Retina (tissue), 1 donor: Measurements from ENCODE around the gene MAML2.

ENCODE experiments used
- DNase-seq: peaks from one replicate; pipeline ENCODE4 v3.0.0-alpha.2; 2016

MAML2 gene

DNA sequence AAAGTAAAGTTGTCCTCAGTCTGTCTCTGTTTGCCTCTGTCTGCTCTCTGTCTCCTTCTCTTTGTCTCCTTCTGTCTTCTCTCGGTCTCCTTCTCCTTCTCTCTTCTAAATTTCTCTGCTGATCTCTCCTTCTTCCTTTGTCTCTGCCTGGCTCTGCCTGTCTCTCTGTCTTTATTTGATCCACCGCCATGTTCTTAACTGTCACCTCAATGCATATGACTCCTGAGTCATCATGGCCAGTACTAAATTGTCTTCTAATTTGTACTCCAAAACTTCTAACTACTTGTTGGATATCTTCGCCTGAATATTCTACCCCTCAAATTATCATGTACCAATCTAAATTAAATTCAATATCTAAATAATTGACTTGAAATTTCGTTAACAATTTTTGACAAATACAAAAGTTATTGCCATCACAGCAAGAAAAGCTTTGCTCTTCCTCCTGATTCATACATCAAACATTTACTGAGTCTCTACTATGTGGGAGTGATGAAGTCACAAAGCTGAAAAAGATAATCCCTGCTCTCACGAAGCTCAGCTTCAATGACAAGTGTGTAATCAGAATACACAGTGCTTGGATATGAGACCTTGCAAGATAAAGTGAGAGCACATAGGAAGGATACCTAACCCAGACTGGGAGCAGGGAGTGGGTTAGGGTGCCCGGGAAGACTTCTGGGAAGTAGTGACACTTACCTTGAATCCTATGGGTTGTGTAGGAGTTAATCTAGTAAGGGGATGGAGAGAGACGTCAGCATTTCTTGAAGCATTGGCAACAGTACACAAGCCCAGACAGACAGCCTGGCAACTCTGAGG is 193.0 kb downstream of the MAML2 start:
- no peak for DNase-seq

DNA sequence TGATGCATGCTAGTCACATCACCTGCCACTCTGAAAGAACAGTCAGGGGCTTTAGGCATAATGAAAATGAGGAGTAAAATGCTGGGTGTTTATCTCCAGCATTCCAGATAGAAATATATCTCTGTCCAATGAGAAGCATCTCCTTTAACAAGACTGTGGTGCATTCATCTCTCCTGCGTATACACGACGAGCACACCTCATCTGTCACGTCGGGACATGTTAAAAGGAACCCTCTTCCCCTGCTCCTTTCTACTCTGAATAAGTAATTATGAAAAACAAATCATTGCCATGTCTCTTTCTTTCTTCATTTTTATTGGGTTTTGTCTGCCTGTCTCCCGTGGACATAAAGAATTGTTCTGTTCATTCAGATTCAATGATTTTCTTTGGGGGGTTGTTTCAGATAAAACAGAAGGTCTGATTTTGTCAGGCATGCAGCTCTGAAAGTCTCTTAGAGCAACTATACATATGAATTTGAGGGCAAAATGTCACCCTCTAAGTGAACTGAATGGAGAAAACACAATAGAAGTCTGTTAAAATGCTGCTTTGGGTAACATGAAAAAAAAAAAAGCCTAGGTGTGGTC is 195.0 kb downstream of the MAML2 start:
- DNase-seq = no peak

DNA sequence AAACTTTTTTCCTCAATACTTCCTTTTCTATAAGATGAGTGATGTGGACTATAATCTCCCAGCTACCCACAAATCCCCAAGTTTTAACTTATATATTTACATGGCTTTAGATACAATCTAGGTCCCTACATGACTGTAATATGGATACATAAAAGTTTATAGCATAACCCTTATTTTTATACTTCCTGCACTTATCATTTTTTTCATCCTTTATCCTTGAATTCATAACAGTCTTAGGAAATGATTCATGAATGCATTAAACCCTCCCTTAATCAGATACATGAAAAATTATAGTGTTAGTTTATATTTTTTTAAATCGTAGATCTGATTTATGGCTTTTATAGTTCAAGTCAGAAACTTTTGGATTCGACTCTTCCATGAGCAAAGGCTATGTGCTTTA is 195.8 kb downstream of the MAML2 start:
- no peak for DNase-seq

DNA sequence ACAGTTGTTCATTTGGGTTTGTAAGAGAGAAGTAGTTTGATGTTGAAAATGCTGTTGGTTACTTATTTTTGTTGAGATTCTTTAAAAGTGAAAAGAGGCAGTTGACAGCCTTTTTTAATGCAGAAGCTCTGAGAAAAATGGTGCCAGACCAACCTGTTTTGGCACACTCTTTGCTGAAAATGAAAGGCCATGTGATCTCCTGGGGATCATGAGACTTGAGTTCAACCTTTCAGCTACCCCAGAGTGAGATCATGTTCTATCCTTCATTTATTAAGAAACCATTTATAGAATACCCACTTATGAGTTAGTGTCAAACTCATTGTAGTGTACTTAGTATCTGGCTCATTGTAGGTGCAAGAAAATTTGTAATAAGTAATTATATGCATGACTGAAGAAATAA is 196.2 kb downstream of the MAML2 start:
- no peak for DNase-seq

DNA sequence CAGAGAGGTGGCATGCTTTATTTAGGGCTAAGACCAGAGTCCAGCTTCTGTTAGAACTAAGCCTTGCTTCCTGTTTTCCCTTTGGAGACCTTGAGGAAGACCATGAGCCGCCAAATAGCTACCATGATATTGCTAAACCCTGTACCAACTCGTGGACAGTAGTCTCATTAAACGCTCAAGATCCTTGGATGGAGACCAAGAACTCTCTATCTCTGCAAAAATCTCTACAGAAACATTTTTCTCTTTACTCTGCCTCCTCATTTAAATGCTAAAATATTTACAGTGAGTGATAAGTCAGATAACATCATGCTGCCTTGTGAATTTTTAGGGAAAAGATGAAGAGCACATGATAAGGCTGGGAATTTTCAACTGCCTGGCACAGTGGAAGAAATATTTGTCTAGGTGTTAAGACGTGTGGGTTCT is 197.8 kb downstream of the MAML2 start:
- no peak for DNase-seq

DNA sequence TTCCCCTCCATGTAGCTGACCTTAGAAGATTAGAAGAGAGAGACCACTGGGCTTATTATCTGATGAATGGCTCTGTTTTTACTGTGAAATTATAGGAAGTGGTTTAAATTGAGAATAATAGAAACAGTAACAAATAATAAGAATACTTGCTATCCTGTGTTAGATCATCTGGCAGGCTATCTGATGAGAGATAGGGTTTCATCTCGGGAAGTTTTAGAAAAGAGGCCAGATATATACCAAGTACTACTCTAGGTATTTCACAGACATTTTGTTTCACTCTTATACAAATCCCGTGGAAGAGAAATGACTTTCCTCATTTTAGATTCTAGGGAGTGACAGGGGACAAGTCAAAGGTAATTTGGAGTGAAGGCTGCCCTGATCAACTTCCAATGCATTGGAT is 198.4 kb downstream of the MAML2 start:
- DNase-seq = no peak

DNA sequence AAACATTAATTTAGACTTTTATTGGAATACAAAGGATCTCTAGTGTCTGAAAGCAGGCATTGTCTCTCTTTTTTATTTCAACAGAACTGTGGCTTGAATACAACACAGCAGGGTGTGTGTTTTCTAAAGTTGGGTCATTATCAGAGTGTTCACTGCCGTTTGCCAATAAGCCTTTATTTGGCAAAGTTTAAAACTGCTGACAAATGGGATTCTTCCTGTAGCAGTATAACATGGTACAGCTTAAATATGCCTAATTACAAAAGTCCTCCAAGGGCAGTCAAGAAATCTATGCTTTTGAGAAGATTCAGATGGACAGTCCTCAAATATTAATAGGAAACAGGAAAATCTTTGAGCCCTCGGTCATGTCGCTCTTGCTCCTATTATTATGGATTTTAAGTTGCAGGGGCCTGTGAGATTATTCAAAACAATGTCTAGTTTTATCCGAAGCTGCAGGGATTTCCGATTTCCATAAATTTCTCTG is 199.9 kb downstream of the MAML2 start:
- no peak for DNase-seq

DNA sequence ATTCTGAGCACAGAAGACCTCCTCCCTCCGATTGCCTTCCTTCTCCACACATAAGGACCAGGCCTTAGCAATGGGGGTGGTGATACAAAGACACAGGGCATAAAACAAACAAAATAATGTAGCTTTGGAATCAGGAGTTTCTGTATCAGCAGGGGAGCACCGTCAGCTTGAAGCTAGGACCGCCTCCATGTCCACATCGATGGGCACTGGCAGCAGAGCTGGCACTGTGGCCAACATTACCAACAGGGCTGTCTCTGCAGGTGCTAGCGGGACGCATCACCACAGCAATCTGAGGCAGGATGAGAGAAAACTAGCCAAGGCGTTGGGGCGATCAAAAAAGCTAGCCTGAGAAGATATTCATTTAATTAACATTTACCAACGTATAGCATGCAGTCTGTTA is 201.4 kb downstream of the MAML2 start:
- no peak for DNase-seq

DNA sequence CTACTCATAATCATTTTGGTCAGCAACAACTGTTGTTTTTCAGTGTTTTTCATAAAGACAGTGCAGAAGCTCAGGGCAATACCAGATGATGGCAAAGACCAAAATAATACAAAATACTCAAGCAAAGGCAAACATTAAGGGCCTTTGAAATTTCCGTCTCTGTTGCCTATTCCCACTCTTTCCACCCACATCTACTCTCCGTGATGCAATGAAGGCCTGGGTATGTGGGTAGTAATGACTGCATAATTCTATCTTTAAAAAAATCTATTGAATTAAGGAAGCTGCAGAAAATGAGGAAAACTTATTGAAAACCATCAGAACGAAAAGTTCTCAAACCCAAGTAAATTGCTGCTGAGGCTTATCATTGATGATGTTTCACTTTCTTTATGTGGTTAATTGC is 203.3 kb downstream of the MAML2 start:
- DNase-seq = no peak

DNA sequence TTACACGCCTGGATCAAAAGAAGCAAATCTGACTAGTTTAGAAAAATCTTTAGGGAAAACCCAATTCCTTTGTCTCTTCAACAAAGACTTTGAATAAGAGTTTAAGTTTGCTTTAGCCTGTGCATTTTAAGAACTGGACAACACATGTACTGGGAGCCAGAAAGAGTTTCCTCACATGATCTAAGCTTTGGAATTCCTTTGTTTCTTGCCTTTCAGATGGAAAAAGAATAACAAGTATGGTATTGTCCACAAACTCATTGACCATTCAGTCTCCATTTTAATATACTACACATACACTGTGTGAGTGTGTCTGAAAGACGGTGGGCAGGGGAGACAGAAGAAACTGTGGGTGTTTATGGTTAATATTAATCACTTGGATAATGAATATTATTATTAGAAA is 205.6 kb downstream of the MAML2 start:
- DNase-seq = no peak

DNA sequence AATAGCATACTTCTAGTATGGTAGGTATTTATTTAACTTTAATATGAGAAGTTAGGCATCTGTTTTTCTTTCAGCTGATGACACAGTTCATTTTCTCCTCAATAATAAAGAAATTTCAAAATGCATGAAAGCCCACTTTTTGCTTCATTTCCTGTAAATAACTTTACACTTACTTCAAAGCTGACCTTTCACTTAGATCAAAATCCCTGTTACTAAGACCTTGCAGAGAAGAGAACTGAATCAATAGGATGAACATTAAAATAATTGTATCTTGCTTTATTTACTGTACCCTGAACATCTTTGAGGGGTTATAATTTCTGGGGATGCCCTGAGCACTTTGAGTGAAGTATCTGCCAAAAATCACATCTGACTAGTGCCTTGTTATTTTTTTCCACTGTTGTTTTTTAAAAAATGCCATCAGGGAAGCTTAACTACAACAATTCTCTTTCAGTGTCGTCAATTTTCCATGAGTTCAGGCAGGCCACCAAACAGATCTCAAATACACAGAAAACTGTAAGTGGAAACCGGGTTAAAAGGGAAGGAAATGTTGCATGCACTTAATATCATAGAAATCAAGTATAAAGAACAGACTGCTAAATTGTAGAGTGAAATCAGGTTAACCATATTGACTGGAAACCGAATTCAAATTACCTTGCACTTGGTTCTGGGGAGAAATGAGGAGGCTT is 206.2 kb downstream of the MAML2 start:
- no peak for DNase-seq

DNA sequence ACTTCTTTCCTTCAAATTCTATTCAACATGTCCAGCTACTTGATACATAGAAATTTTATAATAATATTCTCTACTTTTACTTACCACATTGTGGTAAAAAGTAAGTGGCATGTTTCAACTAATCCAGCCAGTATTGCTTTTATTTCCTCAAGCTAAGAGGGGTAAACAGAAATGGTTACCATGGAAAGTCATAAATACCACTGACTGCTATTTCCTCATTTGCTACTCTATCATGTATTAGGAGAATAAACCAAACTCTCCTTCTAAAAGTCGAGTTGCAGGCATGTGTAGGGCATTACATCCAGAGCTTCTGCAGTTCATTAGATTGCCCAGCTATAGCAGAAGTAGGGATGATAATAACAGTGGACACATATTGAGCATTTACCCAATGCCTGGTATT is 208.4 kb downstream of the MAML2 start:
- no peak for DNase-seq

DNA sequence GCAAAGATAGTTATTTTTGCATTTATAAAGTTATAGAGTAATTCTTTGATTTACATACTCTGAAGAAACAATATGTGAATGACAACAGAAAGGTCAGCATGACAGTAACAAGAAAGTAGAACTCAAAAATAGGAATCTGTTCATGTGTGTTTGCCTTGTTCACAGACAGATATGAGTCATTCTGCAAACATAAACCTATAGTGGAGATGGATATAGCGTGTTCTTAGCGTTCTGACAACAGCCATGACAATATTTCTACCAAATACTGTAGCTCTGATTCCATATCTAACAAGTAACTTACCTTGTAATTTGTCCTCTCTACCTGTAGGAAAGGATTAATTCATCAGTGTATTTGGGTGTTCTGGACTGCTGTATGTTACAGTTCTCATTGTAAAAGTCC is 210.6 kb downstream of the MAML2 start:
- DNase-seq = no peak

DNA sequence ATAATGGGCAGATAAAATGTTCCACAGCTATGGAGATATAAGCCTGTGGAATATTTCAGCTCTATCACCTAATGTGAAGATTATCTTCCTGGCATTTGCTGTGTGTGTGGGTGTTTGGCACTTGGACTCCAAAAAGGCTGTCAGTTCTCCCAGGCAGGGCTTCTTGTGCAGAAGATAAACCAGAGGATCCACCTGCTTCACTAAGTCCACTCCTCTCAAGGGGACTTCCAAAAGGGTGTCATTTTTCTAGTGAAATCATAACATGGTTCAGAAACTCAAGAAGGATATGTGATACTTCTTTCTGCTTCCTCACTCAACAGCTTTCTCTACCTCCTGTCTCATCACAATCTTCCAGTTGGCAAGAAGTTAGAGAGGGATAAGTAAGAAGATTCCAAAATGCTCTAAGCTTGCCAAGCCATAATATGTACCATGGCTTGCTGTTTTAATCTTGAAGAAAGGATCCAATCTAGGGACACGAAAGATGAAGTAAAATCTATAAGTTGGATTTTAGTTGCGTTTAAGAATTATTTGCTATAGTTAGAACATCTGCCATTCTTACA is 212.9 kb downstream of the MAML2 start:
- no peak for DNase-seq

DNA sequence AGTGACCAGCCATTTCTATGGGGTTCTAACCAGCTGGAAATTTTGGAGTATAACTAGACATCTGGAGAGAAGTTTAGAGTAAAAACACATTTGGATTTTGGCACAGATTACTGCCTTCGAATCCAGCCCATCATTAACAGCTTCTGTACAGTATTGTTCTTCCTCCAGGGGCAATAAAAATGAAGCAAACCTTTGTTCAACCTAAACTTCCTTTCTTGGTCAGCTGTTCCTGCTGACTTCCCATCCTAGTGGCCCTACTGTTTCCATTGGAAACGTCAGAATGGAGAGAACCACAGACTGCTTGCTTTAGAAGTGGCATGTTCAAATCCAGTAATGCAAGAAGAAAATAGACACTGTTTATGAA is 215.4 kb downstream of the MAML2 start:
- no peak for DNase-seq

DNA sequence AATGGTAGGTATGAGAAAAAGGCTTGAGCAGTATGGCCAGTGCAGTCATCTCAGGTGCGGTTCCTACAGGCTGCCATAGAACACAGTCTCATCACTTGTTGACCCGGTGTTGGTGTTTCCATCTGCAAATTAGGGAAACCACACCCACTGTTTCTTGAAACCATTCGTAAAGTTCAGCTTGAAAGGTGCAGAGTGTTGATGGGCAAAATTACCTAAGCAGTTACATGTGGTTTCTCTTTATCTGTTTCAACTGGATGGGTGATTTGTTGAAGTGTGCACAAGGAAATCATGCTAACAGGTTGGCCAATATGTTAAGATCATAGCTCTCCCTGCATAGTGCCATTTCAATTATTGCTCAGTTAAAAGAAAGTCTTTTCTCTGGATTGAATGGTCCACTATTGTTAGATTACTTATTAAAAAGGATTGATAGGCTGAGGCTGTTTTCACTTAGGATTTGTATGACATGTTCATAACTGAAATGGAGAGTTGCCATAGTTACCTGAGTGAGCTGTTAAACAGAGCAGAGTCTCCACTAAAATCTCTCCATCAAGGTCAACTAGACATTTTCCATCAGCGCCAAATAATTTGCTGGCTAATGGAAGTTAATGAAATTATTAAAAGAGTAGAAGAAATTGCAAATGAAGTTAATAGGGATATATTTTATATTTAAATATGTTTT is 215.9 kb downstream of the MAML2 start:
- DNase-seq = no peak

DNA sequence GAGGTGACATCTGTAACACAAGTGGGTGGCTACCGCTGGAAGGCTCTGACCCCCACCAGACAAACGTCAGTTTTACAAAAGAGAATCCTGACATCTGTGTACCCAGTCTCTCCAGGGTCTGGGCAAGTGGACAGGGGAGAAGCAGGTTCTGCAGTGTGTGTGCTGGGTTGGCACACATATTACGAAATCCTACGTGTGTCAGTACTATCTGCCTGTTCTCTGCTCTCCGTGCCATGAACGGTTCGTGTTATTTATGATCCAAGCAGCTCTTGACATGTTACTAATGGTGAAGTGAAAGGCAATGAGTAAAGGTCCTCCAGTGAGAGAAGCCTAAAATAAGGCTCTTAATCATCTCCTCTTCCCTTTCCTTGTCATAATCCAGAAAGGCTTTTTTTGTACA is 217.6 kb downstream of the MAML2 start:
- no peak for DNase-seq

DNA sequence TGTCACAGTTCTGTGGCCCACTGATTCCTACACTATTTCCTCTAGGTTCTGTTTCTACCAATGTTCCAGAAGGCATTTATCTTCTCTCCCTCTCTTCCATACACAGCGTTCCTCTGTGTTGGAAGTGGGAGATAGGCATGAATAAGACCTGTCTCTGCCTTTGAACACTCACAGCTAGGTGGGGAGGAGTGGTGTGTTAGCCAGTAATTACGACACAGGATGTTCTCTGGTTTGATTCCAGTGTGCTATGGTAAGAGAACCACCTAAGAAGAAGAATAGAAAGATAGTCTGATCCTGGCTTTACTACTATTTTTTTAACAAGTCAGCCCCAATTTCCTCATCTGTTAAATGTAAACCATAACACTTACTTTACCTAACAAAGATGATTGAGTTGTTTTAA is 218.8 kb downstream of the MAML2 start:
- DNase-seq = no peak

DNA sequence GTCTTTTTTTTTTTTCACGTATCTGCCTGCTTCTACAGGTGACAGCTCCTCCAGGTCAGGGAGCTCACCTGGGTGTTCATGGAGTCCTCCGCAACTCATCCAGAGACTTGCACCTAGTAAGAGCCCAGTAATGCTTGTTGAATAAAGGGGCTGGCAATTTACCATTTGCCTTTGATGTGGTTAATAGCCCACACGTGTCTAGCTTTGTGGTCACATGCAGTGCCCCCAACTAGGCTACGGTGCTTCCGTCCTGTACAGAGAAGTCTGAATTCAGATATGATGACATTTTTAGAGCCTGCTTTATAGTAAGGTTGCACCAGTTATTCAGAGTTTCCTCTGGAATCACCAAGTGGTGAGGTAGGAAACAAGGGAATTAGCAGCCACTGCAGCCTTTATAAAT is 219.7 kb downstream of the MAML2 start:
- DNase-seq = no peak

DNA sequence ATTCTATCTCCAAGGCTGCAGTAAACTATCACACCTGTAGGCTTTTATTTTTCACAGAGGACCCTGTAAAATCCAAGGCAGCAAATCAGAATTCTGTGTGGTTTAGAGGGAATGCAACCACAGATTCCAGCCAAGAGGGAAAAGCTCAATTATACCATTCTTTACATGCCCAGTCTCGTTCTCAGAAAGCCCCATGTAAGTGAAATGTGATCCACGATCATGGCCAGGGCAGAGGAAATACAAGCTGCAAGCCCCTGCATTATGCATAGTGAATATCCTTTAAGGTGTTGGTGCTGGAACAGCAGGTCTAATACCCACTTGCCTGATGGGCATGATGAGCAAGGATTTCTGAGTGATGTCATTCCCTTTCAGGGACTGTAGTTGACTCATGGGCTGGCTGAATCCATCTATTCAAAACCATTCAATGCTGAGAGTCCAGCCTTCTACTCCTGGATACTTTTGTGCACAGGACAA is 220.4 kb downstream of the MAML2 start:
- no peak for DNase-seq

DNA sequence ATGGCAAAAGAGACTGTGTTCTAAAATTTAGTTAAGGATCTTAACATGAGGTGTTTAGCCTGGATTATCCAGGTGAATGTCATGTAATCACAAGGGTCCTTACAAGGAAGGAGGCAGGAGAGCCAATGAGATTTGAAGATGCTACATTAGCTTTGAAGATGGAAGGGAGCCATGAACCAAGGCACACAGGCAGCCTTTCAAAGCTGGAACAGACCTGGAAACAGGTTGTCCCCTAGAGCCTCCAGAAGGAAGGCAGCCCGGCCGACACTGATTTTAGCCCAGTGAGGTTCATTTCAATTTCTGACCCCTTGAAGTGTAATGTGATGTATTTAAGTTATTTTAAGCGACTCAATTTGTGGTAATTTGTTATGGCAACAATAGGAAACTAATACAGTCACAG is 223.8 kb downstream of the MAML2 start:
- no peak for DNase-seq

DNA sequence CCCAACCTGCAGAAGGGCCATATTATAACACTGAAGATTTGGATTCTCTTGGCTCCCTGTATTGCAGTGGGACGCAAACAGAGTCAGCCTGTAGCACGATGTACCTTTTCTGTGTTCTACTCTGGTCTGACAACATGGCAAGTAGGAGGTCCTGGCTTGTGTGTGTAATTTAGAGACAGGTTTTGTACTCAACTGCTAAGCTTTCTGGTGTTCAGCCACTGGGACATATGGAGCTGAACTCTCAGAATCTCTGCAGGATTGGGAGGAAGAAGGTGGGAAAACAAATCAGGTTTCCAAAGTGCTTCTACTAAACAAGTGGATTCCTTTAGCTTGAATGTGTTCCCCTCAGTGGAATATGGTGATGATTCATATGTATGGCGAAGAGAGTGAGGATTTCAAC is 226.6 kb downstream of the MAML2 start:
- DNase-seq = no peak
